IMR-90 (cell line): ENCODE measurements around the gene CDC73. TPM values are rescaled to one million over a fixed set of nuclear protein-coding genes. Genes with fewer than 3 reads are reported as not detected.

Experiments used
- ATAC-seq: fragments of 200-7000 bp; cut with Tn5 transposase; 2 replicates; pipeline ENCODE4 v1.9.1; 2020; ENCODE audit warnings: low read depth, mild to moderate bottlenecking, moderate library complexity
- BruUV-seq: library from RNA; stranded (reverse); fragments of 400-500 nt; replicated peaks from 2 replicates; lab custom pipeline; 2021; lab: Mats Ljungman, UMichigan
- CTCF ChIA-PET: fragments of 300-600 bp; formaldehyde crosslinking; extraction: SDS; loops from one replicate; lab custom pipeline; 2021; ENCODE audit warnings: antibody characterized with exemption; lab: Yijun Ruan, JAX
- POLR2A ChIA-PET: fragments of 300-600 bp; sonication (Branson Sonifier 250); formaldehyde crosslinking; loops from one replicate; lab custom pipeline; 2022; ENCODE audit warnings: antibody characterized with exemption; ENCODE audit not compliant: unreplicated experiment; lab: Charles Lee
- DNase-seq: peaks from one replicate; pipeline ENCODE4 v3.0.0; 2013
- H2AFZ ChIP-seq: replicated peaks from 2 replicates; pipeline ENCODE3; 2013; ENCODE audit warnings: low read length, mild to moderate bottlenecking; ENCODE audit not compliant: poor library complexity
- H2AK5ac ChIP-seq: 2 replicates; pipeline ENCODE4 v1.6.1; 2013; ENCODE audit warnings: low read depth, low read length, inconsistent platforms
- H2AK9ac ChIP-seq: replicated peaks from 2 replicates; pipeline ENCODE3; 2013; ENCODE audit warnings: mild to moderate bottlenecking, low read depth, low read length, moderate library complexity; ENCODE audit not compliant: poor library complexity
- H2BK120ac ChIP-seq: 2 replicates; pipeline ENCODE4 v1.6.1; 2013; ENCODE audit warnings: low read depth, low read length, inconsistent platforms
- H2BK15ac ChIP-seq: 3 replicates; pipeline ENCODE4 v1.6.1; 2013; ENCODE audit warnings: low read depth, low read length, inconsistent platforms
- H2BK20ac ChIP-seq: 2 replicates; pipeline ENCODE4 v1.6.1; 2013; ENCODE audit warnings: low read depth, mild to moderate bottlenecking, inconsistent platforms, low read length, moderate library complexity
- H2BK5ac ChIP-seq: 2 replicates; pipeline ENCODE4 v1.6.1; 2013; ENCODE audit warnings: mild to moderate bottlenecking, low read depth, low read length, inconsistent platforms; ENCODE audit not compliant: poor library complexity, severe bottlenecking
- H3K14ac ChIP-seq: replicated peaks from 2 replicates; pipeline ENCODE4 v1.6.1; 2013; ENCODE audit warnings: low read depth, low read length, inconsistent platforms
- H3K18ac ChIP-seq: 2 replicates; pipeline ENCODE4 v1.6.1; 2013; ENCODE audit warnings: low read depth, low read length, control low read depth
- H3K23ac ChIP-seq: 2 replicates; pipeline ENCODE4 v1.6.1; 2013; ENCODE audit warnings: low read depth, low read length, inconsistent platforms
- H3K27ac ChIP-seq: 2 replicates; pipeline ENCODE4 v1.5.1; 2013; ENCODE audit warnings: mild to moderate bottlenecking, control low read depth, low read length; ENCODE audit not compliant: insufficient read depth
- H3K27me3 ChIP-seq: 2 replicates; pipeline ENCODE4 v1.6.1; 2013; ENCODE audit warnings: low read length; ENCODE audit not compliant: control insufficient read depth, insufficient read depth
- H3K36me3 ChIP-seq: 2 replicates; pipeline ENCODE4 v1.6.1; 2013; ENCODE audit warnings: low read length, mixed read lengths; ENCODE audit not compliant: control insufficient read depth, insufficient read depth
- H3K4ac ChIP-seq: 2 replicates; pipeline ENCODE4 v1.6.1; 2013; ENCODE audit warnings: low read depth, low read length, inconsistent platforms
- H3K4me1 ChIP-seq: 2 replicates; pipeline ENCODE4 v1.6.1; 2013; ENCODE audit warnings: low read length, mixed read lengths; ENCODE audit not compliant: control insufficient read depth, insufficient read depth
- H3K4me2 ChIP-seq: 2 replicates; pipeline ENCODE4 v1.6.1; 2013; ENCODE audit warnings: low read depth, mild to moderate bottlenecking, control low read depth, low read length, moderate library complexity
- H3K4me3 ChIP-seq: 2 replicates; pipeline ENCODE4 v1.5.1; 2013; ENCODE audit warnings: low read depth, mild to moderate bottlenecking, control low read depth, low read length, moderate library complexity; ENCODE audit not compliant: insufficient read depth
- H3K56ac ChIP-seq: 2 replicates; pipeline ENCODE4 v1.6.1; 2013; ENCODE audit warnings: low read length, inconsistent platforms; ENCODE audit not compliant: insufficient read depth; ENCODE audit errors: extremely low read depth
- H3K79me1 ChIP-seq, 2 experiments: 2 replicates each; pipeline ENCODE4 v1.6.1; 2013; ENCODE audit warnings: low read length in 2 of 2, inconsistent platforms in 1 of 2, low read depth in 1 of 2
- H3K9ac ChIP-seq: 2 replicates; pipeline ENCODE4 v1.6.1; 2013; ENCODE audit warnings: low read depth, low read length, control low read depth
- H3K9me1 ChIP-seq: 2 replicates; pipeline ENCODE4 v1.6.1; 2013; ENCODE audit warnings: low read length, inconsistent platforms; ENCODE audit not compliant: insufficient read depth
- H3K9me3 ChIP-seq: 2 replicates; pipeline ENCODE4 v1.6.1; 2013; ENCODE audit warnings: low read length; ENCODE audit not compliant: control insufficient read depth, insufficient read depth
- H4K20me1 ChIP-seq: 2 replicates; pipeline ENCODE4 v1.6.1; 2013; ENCODE audit warnings: low read length, inconsistent platforms; ENCODE audit not compliant: insufficient read depth
- H4K5ac ChIP-seq: 2 replicates; pipeline ENCODE4 v1.6.1; 2013; ENCODE audit warnings: mild to moderate bottlenecking, low read depth, low read length, control low read depth
- H4K8ac ChIP-seq, 2 experiments: 2 replicates each; pipeline ENCODE4 v1.6.1; 2013; ENCODE audit warnings: low read depth in 2 of 2, low read length in 2 of 2, control low read depth in 1 of 2, inconsistent platforms in 1 of 2
- H4K91ac ChIP-seq: 2 replicates; pipeline ENCODE4 v1.6.1; 2013; ENCODE audit warnings: low read depth, low read length, inconsistent platforms; ENCODE audit not compliant: insufficient read depth
- MAFK ChIP-seq: IDR thresholded peaks from 2 replicates; pipeline ENCODE4 v1.6.1; 2012; ENCODE audit warnings: low read depth, low read length, improper control_type of control experiment
- MAZ ChIP-seq: IDR thresholded peaks from 2 replicates; pipeline ENCODE4 v1.6.1; 2012; ENCODE audit warnings: low read depth, mild to moderate bottlenecking, low read length, improper control_type of control experiment, moderate library complexity, borderline replicate concordance
- RAD21 ChIP-seq: IDR thresholded peaks from 2 replicates; pipeline ENCODE4 v1.6.1; 2012; ENCODE audit warnings: low read length, improper control_type of control experiment
- RCOR1 ChIP-seq: IDR thresholded peaks from 2 replicates; pipeline ENCODE4 v1.6.1; 2012; ENCODE audit warnings: mild to moderate bottlenecking, low read length, improper control_type of control experiment; ENCODE audit not compliant: insufficient replicate concordance
- RFX5 ChIP-seq: IDR thresholded peaks from 2 replicates; pipeline ENCODE4 v1.8.0; 2012; ENCODE audit warnings: low read depth, mild to moderate bottlenecking, low read length, moderate library complexity
- SMC3 ChIP-seq: fragments of 150-350 bp; IDR thresholded peaks from 2 replicates; pipeline ENCODE4 v1.6.1; 2016; ENCODE audit warnings: low read depth, mild to moderate bottlenecking, antibody characterized with exemption, low read length, moderate library complexity
- WGBS, 2 experiments: methylation state at CpG; one replicate each; pipeline versions ENCODE4 v1.1.5 to v1.1.7; 2013; ENCODE audit warnings: missing lambda C conversion rate in 2 of 2; ENCODE audit not compliant: insufficient read length in 1 of 2; ENCODE audit errors: extremely low coverage in 2 of 2; 5-methylcytosine and 5-hydroxymethylcytosine counted together
- dilution Hi-C: fragments of 300-500 bp; cut with HindIII; formaldehyde crosslinking; loops from one replicate; pipeline ENCODE4 v1.14.3; 2018; ENCODE audit warnings: low sequenced_read_pairs; ENCODE audit not compliant: unreplicated experiment
- in situ Hi-C: fragments of 300-500 bp; cut with MboI; formaldehyde crosslinking; loops from 3 replicates; pipeline ENCODE4 v1.14.3; 2019; ENCODE audit warnings: low sequenced_read_pairs, inconsistent platforms, mixed read lengths
- intact Hi-C: fragments of 100-400 bp; cut with micrococcal nuclease; formaldehyde crosslinking; loops from 2 replicates; pipeline ENCODE4 v1.10.0; 2022
- polyA plus RNA-seq, 3 experiments: library from polyadenylated mRNA; depleted of rRNA; stranded (reverse); fragments of >200 nt; gene quantifications; 2 replicates each; pipeline ENCODE4 v1.2.3, GENCODE V29; 2012; ENCODE audit warnings: low replicate concordance in 1 of 3
- total RNA-seq: library from RNA; depleted of rRNA; stranded (reverse); fragments of >200 nt; gene quantifications from 2 replicates; pipeline ENCODE4 v1.2.3, GENCODE V29; 2012
- TF ChIP-seq, protein P1 (sequence below): fragments of 150-350 bp; IDR thresholded peaks from 2 replicates; pipeline ENCODE4 v1.6.1; 2017; ENCODE audit warnings: mild to moderate bottlenecking, antibody characterized with exemption, low read length, low read depth
- TF ChIP-seq, protein P2 (sequence below): conservative IDR thresholded peaks from 2 replicates; pipeline ENCODE4 v1.5.1; 2012; ENCODE audit warnings: mild to moderate bottlenecking, low read depth, low read length, improper control_type of control experiment

Gene CDC73
- total and polyA plus RNA-seq, 2 of the 4 experiments (the other 2 are of a cell fraction): 22.1 to 29.6 TPM

GRCh38 chr1:193114485-193115095 lies 7.2 kb upstream of the CDC73 start:
- no peaks in the 10 kb centered on the region for H3K27me3 ChIP-seq
- CTCF ChIA-PET: no interaction called here
- H3K9me3 ChIP-seq: no peaks in the 10 kb centered on the region
- ATAC-seq (no peak), DNase-seq (no peak)
- peak overlapping the region; percentile 48; the same call in 1 of the 2 replicates for H3K4me2 ChIP-seq
- H2BK5ac ChIP-seq: peak overlapping the region; percentile 84
- peaks cover 11% of the 10 kb centered on the region for H3K4me1 ChIP-seq
- H3K36me3 ChIP-seq: no peaks in the 10 kb centered on the region
- H4K91ac ChIP-seq: no peak overlapping the region
- H3K4me3 ChIP-seq: no peak overlapping the region
- no CpG with 5 or more reads among the region's 6 CpGs for WGBS, 2 experiments
- H2BK15ac ChIP-seq: no peak overlapping the region
- no peaks in the 10 kb centered on the region for H4K20me1 ChIP-seq
- dilution Hi-C loops: no loop called here
- H2BK20ac ChIP-seq: peak overlapping the region; percentile 85; the same call in 1 of the 2 replicates
- peak overlapping the region; percentile 58; the same call in 1 of the 2 replicates for H2BK120ac ChIP-seq
- peak overlapping the region in 1 of 2 experiments; percentile 9; a peak in 1 of 4 replicates for H4K8ac ChIP-seq
- peak overlapping the region; percentile 74; the same call in 1 of the 2 replicates for H3K18ac ChIP-seq
- H3K27ac ChIP-seq: peak overlapping the region; percentile 64; the same call in 1 of the 2 replicates
- BruUV-seq: no TSS peak
- H3K9ac ChIP-seq: no peak overlapping the region
- H3K79me1 ChIP-seq: peaks cover 0 to 3% of the 10 kb centered on the region in 2 experiments; a peak in 1 of 4 replicates
- no peak overlapping the region for H2AK9ac ChIP-seq
- H4K5ac ChIP-seq: no peak overlapping the region
- no peak overlapping the region for H2AK5ac ChIP-seq
- no peak overlapping the region for H3K56ac ChIP-seq
- POLR2A ChIA-PET: no interaction called here
- intact Hi-C loops: no loop called here
- no peak overlapping the region for H3K23ac ChIP-seq
- no peak overlapping the region for H2AFZ ChIP-seq
- TF ChIP-seq RAD21 (no peak), MAFK (no peak), SMC3 (no peak), MAZ (no peak), RFX5 (no peak), RCOR1 (no peak)
- TF ChIP-seq, protein P1, sequence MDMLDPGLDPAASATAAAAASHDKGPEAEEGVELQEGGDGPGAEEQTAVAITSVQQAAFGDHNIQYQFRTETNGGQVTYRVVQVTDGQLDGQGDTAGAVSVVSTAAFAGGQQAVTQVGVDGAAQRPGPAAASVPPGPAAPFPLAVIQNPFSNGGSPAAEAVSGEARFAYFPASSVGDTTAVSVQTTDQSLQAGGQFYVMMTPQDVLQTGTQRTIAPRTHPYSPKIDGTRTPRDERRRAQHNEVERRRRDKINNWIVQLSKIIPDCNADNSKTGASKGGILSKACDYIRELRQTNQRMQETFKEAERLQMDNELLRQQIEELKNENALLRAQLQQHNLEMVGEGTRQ: no peak
- TF ChIP-seq, protein P2, sequence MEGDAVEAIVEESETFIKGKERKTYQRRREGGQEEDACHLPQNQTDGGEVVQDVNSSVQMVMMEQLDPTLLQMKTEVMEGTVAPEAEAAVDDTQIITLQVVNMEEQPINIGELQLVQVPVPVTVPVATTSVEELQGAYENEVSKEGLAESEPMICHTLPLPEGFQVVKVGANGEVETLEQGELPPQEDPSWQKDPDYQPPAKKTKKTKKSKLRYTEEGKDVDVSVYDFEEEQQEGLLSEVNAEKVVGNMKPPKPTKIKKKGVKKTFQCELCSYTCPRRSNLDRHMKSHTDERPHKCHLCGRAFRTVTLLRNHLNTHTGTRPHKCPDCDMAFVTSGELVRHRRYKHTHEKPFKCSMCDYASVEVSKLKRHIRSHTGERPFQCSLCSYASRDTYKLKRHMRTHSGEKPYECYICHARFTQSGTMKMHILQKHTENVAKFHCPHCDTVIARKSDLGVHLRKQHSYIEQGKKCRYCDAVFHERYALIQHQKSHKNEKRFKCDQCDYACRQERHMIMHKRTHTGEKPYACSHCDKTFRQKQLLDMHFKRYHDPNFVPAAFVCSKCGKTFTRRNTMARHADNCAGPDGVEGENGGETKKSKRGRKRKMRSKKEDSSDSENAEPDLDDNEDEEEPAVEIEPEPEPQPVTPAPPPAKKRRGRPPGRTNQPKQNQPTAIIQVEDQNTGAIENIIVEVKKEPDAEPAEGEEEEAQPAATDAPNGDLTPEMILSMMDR: no peak
- peaks cover 12% of the 10 kb centered on the region for H3K9me1 ChIP-seq
- in situ Hi-C loops: loop anchor here (10.0 kb wide), 1 partner anchor 640 kb away; no protein-coding TSS in a partner anchor
- no peak overlapping the region for H3K4ac ChIP-seq
- 0 out of 2 replicates have a peak overlapping the region, but pooled peaks have one; percentile 14 for H3K14ac ChIP-seq
